Smooth muscle cell (in vitro differentiated cells): ENCODE measurements around the gene UBE2R2. TPM values are rescaled to one million over a fixed set of nuclear protein-coding genes. Genes with fewer than 3 reads are reported as not detected.
"Not testable (repeated sequence)": the region's sequence is repeated elsewhere in the genome, so short reads cannot be mapped to it uniquely, and the experiment has no call there.

ENCODE experiments used
- DNase-seq: peaks from one replicate; lab custom pipeline; 2025; ENCODE audit not compliant: unreplicated experiment; lab: John Stamatoyannopoulos, UW
- H2AFZ ChIP-seq: fragments of 200-600 bp; sonication (generic); 2 replicates; pipeline ENCODE4 v1.6.0; 2016; ENCODE audit warnings: antibody characterized with exemption, low read depth, mild to moderate bottlenecking
- H3F3A ChIP-seq: fragments of 200-600 bp; sonication (generic); 2 replicates; pipeline ENCODE4 v1.6.0; 2017; ENCODE audit warnings: antibody characterized with exemption, low read depth
- H3K27ac ChIP-seq: fragments of 200-600 bp; sonication (generic); 2 replicates; pipeline ENCODE4 v1.5.1; 2016; ENCODE audit warnings: low read depth, mild to moderate bottlenecking
- H3K27me3 ChIP-seq: fragments of 200-600 bp; sonication (generic); 2 replicates; pipeline ENCODE4 v1.6.1; 2016; ENCODE audit warnings: low read depth, mild to moderate bottlenecking
- H3K36me3 ChIP-seq: fragments of 200-600 bp; sonication (generic); 2 replicates; pipeline ENCODE4 v1.5.1; 2016; ENCODE audit warnings: low read depth
- H3K4me1 ChIP-seq: fragments of 200-600 bp; sonication (generic); 2 replicates; pipeline ENCODE4 v1.5.1; 2016; ENCODE audit warnings: low read depth
- H3K4me2 ChIP-seq: fragments of 200-600 bp; sonication (generic); 2 replicates; pipeline ENCODE4 v1.6.0; 2016; ENCODE audit warnings: mild to moderate bottlenecking
- H3K4me3 ChIP-seq: fragments of 200-600 bp; sonication (generic); 2 replicates; pipeline ENCODE4 v1.5.1; 2016; ENCODE audit warnings: mild to moderate bottlenecking
- H3K79me2 ChIP-seq: fragments of 200-600 bp; sonication (generic); 2 replicates; pipeline ENCODE4 v1.6.0; 2016; ENCODE audit warnings: low read depth, mild to moderate bottlenecking
- H3K9ac ChIP-seq: fragments of 200-600 bp; sonication (generic); 2 replicates; pipeline ENCODE4 v1.6.0; 2016; ENCODE audit warnings: low read depth
- H3K9me3 ChIP-seq: fragments of 200-600 bp; sonication (generic); replicated peaks from 2 replicates; pipeline ENCODE4 v1.5.1; 2016; ENCODE audit warnings: low read depth
- H4K20me1 ChIP-seq: fragments of 200-600 bp; sonication (generic); 2 replicates; pipeline ENCODE4 v1.6.0; 2016; ENCODE audit warnings: low read depth
- CTCF ChIP-seq: fragments of 200-600 bp; sonication (generic); IDR thresholded peaks from 2 replicates; pipeline ENCODE4 v1.5.1; 2017; ENCODE audit warnings: borderline replicate concordance, mild to moderate bottlenecking, antibody characterized with exemption; ENCODE audit not compliant: insufficient read depth, poor library complexity, severe bottlenecking
- WGBS: methylation state at CpG from one replicate; pipeline ENCODE4 v1.1.7; 2016; ENCODE audit warnings: low lambda C conversion rate; 5-methylcytosine and 5-hydroxymethylcytosine counted together
- polyA plus RNA-seq: library from polyadenylated mRNA; unstranded; fragments of >200 nt; fragmentation: Nextera tagmentation; extraction: Ambion mirVana; gene quantifications from 2 replicates; pipeline ENCODE4 v1.2.1, GENCODE V29; 2016
- total RNA-seq: library from RNA; depleted of rRNA; stranded (reverse); fragments of >200 nt; gene quantifications from 2 replicates; pipeline ENCODE4 v1.2.3, GENCODE V29; 2014

UBE2R2 gene
- total and polyA plus RNA-seq, 2 experiments from 2014 or later: 43.2 to 43.5 TPM

GRCh38 chr9:33867747-33868439 is 50.9 kb downstream of the UBE2R2 start:
- Histone ChIP-seq H3K9ac (no peak overlapping the region), H3F3A (no peaks in the 10 kb centered on the region), H3K4me1 (peaks cover 6% of the 10 kb centered on the region), H3K4me3 (no peak overlapping the region), H3K36me3 (no peaks in the 10 kb centered on the region), H3K9me3 (no peaks in the 10 kb centered on the region), H3K79me2 (peaks cover 100% of the 10 kb centered on the region), H3K4me2 (no peak overlapping the region), H4K20me1 (peaks cover 100% of the 10 kb centered on the region), H3K27me3 (no peaks in the 10 kb centered on the region), H2AFZ (no peak overlapping the region), H3K27ac (peak overlapping the region; percentile 7)
- no peak for TF ChIP-seq CTCF
- DNase-seq: no peak
- 81% methylated on average over 11 of the region's 11 CpGs for WGBS

GRCh38 chr9:33868440-33868973 is 51.5 kb downstream of the UBE2R2 start:
- H3K79me2 ChIP-seq: peaks cover 100% of the 10 kb centered on the region
- H3K4me1 ChIP-seq: peaks cover 6% of the 10 kb centered on the region
- peak overlapping the region; percentile 7 for H3K27ac ChIP-seq
- TF ChIP-seq CTCF: no peak
- H3K36me3 ChIP-seq: no peaks in the 10 kb centered on the region
- H3K27me3 ChIP-seq: no peaks in the 10 kb centered on the region
- H3K9me3 ChIP-seq: no peaks in the 10 kb centered on the region
- H3F3A ChIP-seq: no peaks in the 10 kb centered on the region
- no peak for DNase-seq
- no peak overlapping the region for H2AFZ ChIP-seq
- peaks cover 100% of the 10 kb centered on the region for H4K20me1 ChIP-seq
- no peak overlapping the region for H3K9ac ChIP-seq
- H3K4me2 ChIP-seq: no peak overlapping the region
- no peak overlapping the region for H3K4me3 ChIP-seq
- whole genome bisulfite sequencing: 88% methylated on average over 3 of the region's 3 CpGs

- Histone ChIP-seq H4K20me1 (peaks cover 100% of the 10 kb centered on the region), H3K79me2 (peaks cover 100% of the 10 kb centered on the region)
- not testable (repeated sequence) for H3K4me3 ChIP-seq, H3K9me3 ChIP-seq, H2AFZ ChIP-seq, DNase-seq, H3F3A ChIP-seq, H3K27ac ChIP-seq, H3K4me2 ChIP-seq, H3K4me1 ChIP-seq, H3K36me3 ChIP-seq, H3K9ac ChIP-seq, H3K27me3 ChIP-seq
- WGBS: 95% methylated on average over 4 of the region's 4 CpGs
Measured at GRCh38 chr9:33869243-33869642, 52.3 kb downstream of the UBE2R2 start.

- Histone ChIP-seq H3K27ac (peak overlapping the region; percentile 18), H3K79me2 (peaks cover 100% of the 10 kb centered on the region), H3K4me3 (no peak overlapping the region), H3K4me1 (no peaks in the 10 kb centered on the region), H3K4me2 (no peak overlapping the region), H3K9ac (no peak overlapping the region), H3K9me3 (no peaks in the 10 kb centered on the region), H2AFZ (no peak overlapping the region), H3K36me3 (no peaks in the 10 kb centered on the region), H3K27me3 (no peaks in the 10 kb centered on the region), H3F3A (no peaks in the 10 kb centered on the region), H4K20me1 (peaks cover 100% of the 10 kb centered on the region)
- TF ChIP-seq CTCF: no peak
- 93% methylated on average over 10 of the region's 10 CpGs for WGBS
- no peak for DNase-seq
Measured at GRCh38 chr9:33877727-33878489, 60.9 kb downstream of the UBE2R2 start.
